HCT116 (cell line): Measurements from ENCODE around the gene TCTA. TPM values are rescaled to one million over a fixed set of nuclear protein-coding genes. Genes with fewer than 3 reads are reported as not detected.
"Not testable (repeated sequence)": the region's sequence is repeated elsewhere in the genome, so short reads cannot be mapped to it uniquely, and the experiment has no call there.

Experiments
- ATAC-seq: fragments of 200-7000 bp; cut with Tn5 transposase; 2 replicates; pipeline ENCODE4 v1.9.1; 2020; ENCODE audit warnings: mild to moderate bottlenecking, moderate library complexity
- BruUV-seq: library from RNA; stranded (reverse); fragments of 400-500 nt; replicated peaks from 2 replicates; lab custom pipeline; 2021; lab: Mats Ljungman, UMichigan
- CTCF ChIA-PET: fragments of 300-600 bp; sonication (Branson Sonifier 250); formaldehyde crosslinking; loops from one replicate; lab custom pipeline; 2021; ENCODE audit warnings: antibody characterized with exemption; lab: Charles Lee
- POLR2A ChIA-PET: fragments of 300-600, 350-600 bp; sonication (Branson Sonifier 250); formaldehyde crosslinking; loops from one replicate; lab custom pipeline; 2021; ENCODE audit warnings: antibody characterized with exemption; lab: Charles Lee
- RAD21 ChIA-PET, 2 experiments: fragments of 300-600 bp; sonication (Branson Sonifier 250); formaldehyde crosslinking; loops; one replicate each; lab custom pipeline; 2023; ENCODE audit warnings: low total read pairs in 2 of 2; ENCODE audit not compliant: uncharacterized antibody in 2 of 2, unreplicated experiment in 2 of 2, low non-redundant PET in 1 of 2; lab: Charles Lee
- DNase-seq: peaks from one replicate; pipeline ENCODE4 v3.0.0-alpha.2; 2010; ENCODE audit warnings: low read depth, low spot score
- H2AFZ ChIP-seq: fragments of 200-600 bp; shearing (Covaris generic), sonication (generic); 2 replicates; pipeline ENCODE4 v1.6.1; 2017; ENCODE audit warnings: low read depth, mixed run types, mixed read lengths, antibody characterized with exemption, low read length; ENCODE audit not compliant: poor library complexity, severe bottlenecking
- H3K27ac ChIP-seq: 2 replicates; pipeline ENCODE4 v1.5.1; 2012; ENCODE audit warnings: low read depth, low read length
- H3K27me3 ChIP-seq: fragments of 200-600 bp; sonication (generic); 2 replicates; pipeline ENCODE4 v1.6.1; 2016; ENCODE audit warnings: mixed run types, low read length, mixed read lengths; ENCODE audit not compliant: insufficient read depth
- H3K36me3 ChIP-seq, 2 experiments: fragments of 200-500 bp in 1 of 2; fragments of 200-600 bp in 1 of 2; sonication (Bioruptor generic) in 1 of 2; sonication (generic) in 1 of 2; 2 replicates each; pipeline versions ENCODE4 v1.5.1 to v1.6.1; 2014 to 2016; ENCODE audit warnings: low read length in 2 of 2, inconsistent platforms in 1 of 2, mixed read lengths in 1 of 2, mixed run types in 1 of 2; ENCODE audit not compliant: insufficient read depth in 2 of 2, control insufficient read depth in 1 of 2
- H3K4me1 ChIP-seq, 2 experiments: fragments of 200-600 bp in 1 of 2; sonication (generic) in 1 of 2; 2 replicates each; pipeline versions ENCODE4 v1.5.1 to v1.6.1; 2012 to 2017; ENCODE audit warnings: low read length in 2 of 2, inconsistent platforms in 1 of 2, mild to moderate bottlenecking in 1 of 2, mixed read lengths in 1 of 2, mixed run types in 1 of 2, moderate library complexity in 1 of 2; ENCODE audit not compliant: insufficient read depth in 2 of 2, control insufficient read depth in 1 of 2
- H3K4me2 ChIP-seq: fragments of 200-600 bp; sonication (generic); 2 replicates; pipeline ENCODE4 v1.6.1; 2017; ENCODE audit warnings: mixed run types, low read length, mixed read lengths
- H3K4me3 ChIP-seq, 2 experiments: fragments of 200-600 bp in 1 of 2; sonication (generic) in 1 of 2; replicated peaks in 1 of 2; 2 replicates each; pipeline ENCODE4 v1.5.1; 2011 to 2016; ENCODE audit warnings: low read length in 2 of 2, control low read depth in 1 of 2, low read depth in 1 of 2, mild to moderate bottlenecking in 1 of 2, mixed read lengths in 1 of 2, mixed run types in 1 of 2
- H3K79me2 ChIP-seq: fragments of 200-600 bp; sonication (generic); 2 replicates; pipeline ENCODE4 v1.6.1; 2017; ENCODE audit warnings: mild to moderate bottlenecking, mixed run types, low read length, moderate library complexity, mixed read lengths; ENCODE audit not compliant: insufficient read depth
- H3K9ac ChIP-seq: fragments of 200-600 bp; sonication (generic); 2 replicates; pipeline ENCODE4 v1.6.1; 2016; ENCODE audit warnings: low read length, mixed read lengths
- H3K9me2 ChIP-seq: fragments of 200-600 bp; sonication (generic), shearing (Covaris generic); 2 replicates; pipeline ENCODE4 v1.6.1; 2017; ENCODE audit warnings: mixed run types, mild to moderate bottlenecking, moderate library complexity; ENCODE audit not compliant: insufficient read depth
- H3K9me3 ChIP-seq, 2 experiments: fragments of 200-500 bp in 1 of 2; fragments of 200-600 bp in 1 of 2; sonication (Bioruptor generic) in 1 of 2; sonication (generic) in 1 of 2; 2 replicates each; pipeline ENCODE4 v1.6.1; 2014 to 2017; ENCODE audit warnings: low read length in 2 of 2, mixed read lengths in 2 of 2, inconsistent platforms in 1 of 2, low read depth in 1 of 2, mild to moderate bottlenecking in 1 of 2, mixed run types in 1 of 2, moderate library complexity in 1 of 2; ENCODE audit not compliant: control insufficient read depth in 1 of 2, insufficient read depth in 1 of 2
- H4K20me1 ChIP-seq: fragments of 200-600 bp; sonication (generic), shearing (Covaris generic); 2 replicates; pipeline ENCODE4 v1.6.1; 2017; ENCODE audit warnings: mixed run types, mild to moderate bottlenecking, moderate library complexity; ENCODE audit not compliant: insufficient read depth
- ATF3 ChIP-seq: IDR thresholded peaks from 2 replicates; pipeline ENCODE4 v1.6.1; 2012
- CEBPB ChIP-seq: IDR thresholded peaks from 2 replicates; pipeline ENCODE4 v1.6.1; 2012; ENCODE audit warnings: low read depth
- CTCF ChIP-seq, 3 experiments: fragments of 200-600 bp in 1 of 3; sonication (generic) in 1 of 3; IDR thresholded peaks in 2 of 3; conservative IDR thresholded peaks in 1 of 3; 2 replicates each; pipeline ENCODE4 v1.5.1; 2012 to 2017; ENCODE audit warnings: low read depth in 2 of 3, low read length in 2 of 3, antibody characterized with exemption in 1 of 3, borderline replicate concordance in 1 of 3, control low read depth in 1 of 3, mild to moderate bottlenecking in 1 of 3, mixed read lengths in 1 of 3, mixed run types in 1 of 3, moderate library complexity in 1 of 3; ENCODE audit not compliant: insufficient read depth in 1 of 3
- EGR1 ChIP-seq: IDR thresholded peaks from 2 replicates; pipeline ENCODE4 v1.6.1; 2012; ENCODE audit warnings: low read depth
- ELF1 ChIP-seq: IDR thresholded peaks from 2 replicates; pipeline ENCODE4 v1.6.1; 2012; ENCODE audit warnings: low read depth, borderline replicate concordance
- EZH2phosphoT487 ChIP-seq: fragments of 200-600 bp; IDR thresholded peaks from 2 replicates; pipeline ENCODE4 v1.6.1; 2018; ENCODE audit warnings: antibody characterized with exemption, borderline replicate concordance
- MAX ChIP-seq: IDR thresholded peaks from 2 replicates; pipeline ENCODE4 v1.6.1; 2012
- RAD21 ChIP-seq: IDR thresholded peaks from 2 replicates; pipeline ENCODE4 v1.6.1; 2012; ENCODE audit warnings: low read depth, mild to moderate bottlenecking
- intact Hi-C: fragments of 100-400 bp; cut with micrococcal nuclease; formaldehyde crosslinking; loops from 2 replicates; pipeline ENCODE4 v1.10.0; 2022
- total RNA-seq: library from RNA; stranded (reverse); gene quantifications from one replicate; pipeline ENCODE4 v1.2.1, GENCODE V29; 2021; ENCODE audit not compliant: unreplicated experiment

TCTA gene
- total RNA-seq, 1 experiment from 2014 or later, result 11.9 TPM

- H3K27ac ChIP-seq, result no peak overlapping the region
- TF ChIP-seq ATF3 (no peak), EGR1 (no peak), CEBPB (no peak), ELF1 (no peak), EZH2phosphoT487 (no peak), CTCF (IDR thresholded peaks at IDR 0.05 in 2 of 3, conservative IDR thresholded peaks at IDR 0.05 in 1 of 3; ENCODE audit: borderline replicate concordance in 1 of 3, insufficient read depth in 1 of 3, low read depth in 2 of 3, low read length in 2 of 3) (no peak), RAD21 (no peak), MAX (no peak)
- TF ChIP-seq, all 23 proteins: peak for 0
- Histone ChIP-seq H3K9me3 (no peaks in the 10 kb centered on the region), H3K4me2 (no peak overlapping the region), H4K20me1 (peaks cover 53% of the 10 kb centered on the region; the same call in 1 of the 2 replicates), H3K27me3 (no peaks in the 10 kb centered on the region), H3K79me2 (peaks cover 100% of the 10 kb centered on the region), H3K4me3 (no peak overlapping the region), H3K4me1 (peaks cover 17 to 25% of the 10 kb centered on the region in 2 experiments; a peak in 3 of 4 replicates), H2AFZ (no peak overlapping the region), H3K9me2 (no peaks in the 10 kb centered on the region), H3K9ac (no peak overlapping the region), H3K36me3 (peaks cover 0 to 4% of the 10 kb centered on the region in 2 experiments; a peak in 3 of 4 replicates)
- ChIA-PET RAD21 (no interaction called here), CTCF (no interaction called here), POLR2A (interaction anchor here (0.6 kb wide), 1 partner anchor 40 kb away, joined by 3 read pairs; no protein-coding TSS in a partner anchor)
- no peak for ATAC-seq
- intact Hi-C loops, result no loop called here
- no peak for DNase-seq
- BruUV-seq, result no TSS peak
Observed at GRCh38 chr3:49403891-49404290, 8.3 kb upstream of the TCTA start.

GRCh38 chr3:49405570-49405969 is 6.7 kb upstream of the TCTA start:
- H3K9me2 ChIP-seq, DNase-seq, H3K4me2 ChIP-seq, ATAC-seq, H2AFZ ChIP-seq, POLR2A ChIA-PET, BruUV-seq, H3K27me3 ChIP-seq, intact Hi-C loops, H3K36me3 ChIP-seq, H3K9me3 ChIP-seq, H3K9ac ChIP-seq, CTCF ChIA-PET, H3K4me3 ChIP-seq, H3K27ac ChIP-seq: not testable (repeated sequence)
- RAD21 ChIA-PET, result interaction anchor here in 1 of 2 experiments (0.6 kb wide), 1 partner anchor 44 kb away, joined by 6 read pairs; no protein-coding TSS in a partner anchor
- Histone ChIP-seq H4K20me1 (peaks cover 54% of the 10 kb centered on the region; the same call in 1 of the 2 replicates), H3K4me1 (peaks cover 30 to 41% of the 10 kb centered on the region in 2 experiments; a peak in 3 of 4 replicates), H3K79me2 (peaks cover 100% of the 10 kb centered on the region)
